GM21786 (cell line): ENCODE data around the gene SPHK2.
"Not testable (repeated sequence)": the region's sequence is repeated elsewhere in the genome, so short reads cannot be mapped to it uniquely, and the experiment has no call there.

Experiments used
- ATAC-seq: cut with Tn5 transposase; IDR thresholded peaks from one replicate; pipeline ENCODE4 v1.9.1; 2021; ENCODE audit not compliant: unreplicated experiment

The SPHK2 gene

DNA sequence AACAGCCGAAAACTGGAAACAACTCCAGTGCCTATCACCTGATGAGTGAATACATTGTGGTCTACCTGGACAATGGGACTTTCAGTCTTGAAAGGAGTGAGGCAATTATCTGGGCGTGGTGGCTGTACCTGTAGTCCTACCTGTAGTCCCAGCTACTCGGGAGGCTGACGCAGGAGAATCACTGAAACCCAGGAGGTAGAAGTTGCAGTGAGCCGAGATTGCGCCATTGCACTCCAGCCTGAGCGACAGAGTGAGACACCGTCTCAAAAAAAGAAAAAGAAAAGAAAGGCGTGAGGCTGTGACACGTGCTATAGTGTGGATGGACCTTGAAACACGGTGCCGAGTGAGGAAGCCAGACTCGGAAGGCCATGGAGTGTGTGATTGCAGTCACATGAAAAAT is 57.6 kb downstream of the SPHK2 start:
- no peak for ATAC-seq

DNA sequence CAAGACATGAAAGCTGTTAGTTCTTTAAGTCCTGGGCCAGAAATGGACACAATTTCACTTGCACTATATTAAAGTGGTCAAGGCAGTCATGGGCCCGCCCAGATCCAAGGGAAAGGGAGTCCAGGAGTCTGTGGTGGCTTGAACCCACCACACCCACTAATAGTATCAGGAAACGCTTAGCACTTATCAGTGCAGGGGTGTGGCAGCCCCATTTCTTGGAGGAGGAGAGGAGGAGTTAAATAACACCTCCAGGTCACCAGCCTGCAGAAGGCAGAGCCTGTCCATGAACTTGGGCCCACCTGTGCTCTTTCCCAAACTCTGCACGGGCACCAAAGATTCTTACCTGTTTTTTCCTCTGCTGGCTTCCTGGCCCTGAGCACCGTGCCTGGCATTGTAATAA is 58.9 kb downstream of the SPHK2 start:
- no peak for ATAC-seq

DNA sequence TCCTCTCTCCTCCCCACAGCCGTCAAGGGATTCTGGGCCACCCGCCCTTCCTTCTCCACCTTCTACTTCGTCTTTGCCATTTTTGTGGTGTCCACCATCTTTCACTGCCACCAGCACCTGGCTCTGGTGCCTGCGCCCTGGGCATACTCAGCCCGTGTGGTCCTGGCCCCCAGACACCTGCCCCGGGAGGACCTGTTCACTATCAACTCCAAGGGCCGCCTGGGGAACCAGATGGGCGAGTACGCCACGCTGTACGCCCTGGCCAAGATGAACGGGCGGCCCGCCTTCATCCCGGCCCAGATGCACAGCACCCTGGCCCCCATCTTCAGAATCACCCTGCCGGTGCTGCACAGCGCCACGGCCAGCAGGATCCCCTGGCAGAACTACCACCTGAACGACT is 60.7 kb downstream of the SPHK2 start:
- not testable (repeated sequence) for ATAC-seq
